Activated CD4-positive, alpha-beta T cell treated with anti-CD3 and anti-CD28 coated beads, Interleukin-2, amount 50 U/mL, for 1 hour (primary cell): ENCODE results near the gene CNBD2.
"Not testable (repeated sequence)": the region's sequence is repeated elsewhere in the genome, so short reads cannot be mapped to it uniquely, and the experiment has no call there.

ENCODE experiments used
- DNase-seq: peaks from one replicate; pipeline ENCODE4 v3.0.0-alpha.2; 2020

The CNBD2 gene

DNA sequence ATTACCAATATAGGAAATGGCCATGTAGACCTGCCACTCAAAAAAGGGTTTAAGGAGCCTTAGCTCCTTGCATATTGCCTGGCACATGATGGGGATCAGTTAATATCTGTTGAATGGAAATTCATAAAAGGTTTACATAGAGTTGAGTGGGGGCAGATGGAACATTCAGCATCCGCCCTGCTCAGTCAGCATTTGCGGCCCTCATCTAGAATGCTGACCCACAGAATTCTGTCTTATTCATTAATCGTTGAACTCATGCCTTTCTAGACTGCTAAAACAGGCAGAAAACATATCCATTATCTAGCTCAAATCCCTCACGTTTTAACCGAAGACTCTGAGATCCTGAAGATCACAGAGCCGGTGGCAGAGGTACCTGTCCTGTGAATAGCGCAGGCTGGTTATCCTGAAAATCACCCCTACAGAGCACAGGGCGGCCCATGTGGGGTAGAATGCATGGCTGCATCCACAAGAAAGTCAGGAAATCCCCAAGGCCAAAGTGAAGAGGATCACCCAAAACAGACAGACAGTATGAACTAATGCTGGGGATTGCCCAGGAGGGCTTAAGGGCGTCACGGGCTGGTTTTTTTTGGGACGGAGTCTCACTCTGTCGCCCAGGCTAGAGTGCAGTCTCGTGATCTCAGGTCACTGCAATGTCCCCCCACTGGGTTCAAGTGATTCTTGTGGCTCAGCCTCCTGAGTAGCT is 59.9 kb downstream of the CNBD2 start:
- no peak for DNase-seq

DNA sequence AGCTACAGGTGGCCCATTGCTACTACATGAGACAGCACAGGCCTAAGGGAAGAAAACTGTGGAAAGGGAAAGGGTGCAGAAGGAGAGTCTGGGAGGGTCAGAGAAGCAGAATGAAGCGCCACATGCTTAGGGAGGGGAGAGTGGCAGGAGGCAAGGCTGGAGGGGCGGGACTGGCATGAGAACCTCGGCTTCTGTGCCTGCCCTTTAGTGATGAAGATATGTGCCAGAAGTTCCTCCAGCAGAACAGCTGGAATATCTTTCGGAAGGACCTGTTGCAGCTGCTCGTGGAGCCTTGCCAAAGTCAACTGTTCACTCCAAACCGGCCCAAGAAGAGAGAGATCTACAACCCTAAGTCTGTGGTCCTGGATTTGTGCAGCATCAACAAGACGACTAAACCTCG is 61.8 kb downstream of the CNBD2 start:
- DNase-seq: no peak

DNA sequence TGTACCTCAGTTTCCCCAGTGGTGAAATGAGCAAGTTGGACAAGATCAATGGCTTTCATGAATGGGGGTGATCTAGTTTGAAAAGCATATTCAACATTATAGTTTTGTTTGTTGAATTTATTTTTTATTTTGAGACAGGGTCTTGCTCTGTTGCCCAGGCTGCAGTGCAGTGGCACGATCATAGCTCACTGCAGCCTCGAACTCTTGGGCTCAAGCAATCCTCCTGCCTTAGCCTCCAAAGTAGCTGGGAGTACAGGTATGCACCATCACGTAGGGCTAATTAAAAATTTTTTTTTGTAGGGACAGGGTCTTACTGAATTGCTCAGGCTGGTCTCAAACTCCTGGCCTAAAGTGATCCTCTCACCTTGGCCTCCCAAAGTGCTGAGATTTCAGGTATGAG is 63.4 kb downstream of the CNBD2 start:
- DNase-seq: no peak

DNA sequence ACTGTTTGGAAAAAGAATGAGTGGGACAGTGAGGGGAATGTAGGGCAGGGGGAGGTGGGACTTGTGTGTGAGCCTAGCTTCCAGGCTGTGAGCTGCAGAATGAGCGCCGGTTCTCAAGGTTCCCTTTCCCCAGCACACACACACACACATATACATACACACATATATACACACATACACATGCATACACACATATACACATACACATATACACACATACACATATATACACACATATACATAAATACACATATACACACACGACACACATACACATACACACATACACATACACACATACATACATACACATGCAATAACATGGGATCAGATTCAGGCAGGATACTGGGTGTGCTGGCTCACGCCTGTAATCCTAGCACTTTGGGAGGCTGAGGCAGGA is 66.5 kb downstream of the CNBD2 start:
- DNase-seq: no peak

DNA sequence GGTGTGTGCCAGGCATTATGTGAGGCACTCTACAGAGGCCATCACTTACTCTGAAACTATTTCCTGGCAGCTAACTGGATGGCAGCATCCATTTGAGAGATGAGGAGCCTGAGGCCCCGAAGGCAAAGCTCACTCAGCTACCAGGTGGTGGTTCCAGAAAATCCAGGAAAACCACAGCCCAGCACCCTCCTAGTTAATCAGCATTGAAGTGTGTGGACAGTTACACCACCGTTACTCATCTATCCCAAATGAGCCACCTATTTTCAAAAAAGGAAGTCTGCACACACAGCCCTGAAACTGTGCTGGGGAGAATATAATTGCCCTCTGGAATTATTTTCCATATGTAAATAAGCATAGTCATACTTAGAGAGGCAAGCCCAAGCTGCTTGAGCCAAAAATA is 67.4 kb downstream of the CNBD2 start:
- no peak for DNase-seq

DNA sequence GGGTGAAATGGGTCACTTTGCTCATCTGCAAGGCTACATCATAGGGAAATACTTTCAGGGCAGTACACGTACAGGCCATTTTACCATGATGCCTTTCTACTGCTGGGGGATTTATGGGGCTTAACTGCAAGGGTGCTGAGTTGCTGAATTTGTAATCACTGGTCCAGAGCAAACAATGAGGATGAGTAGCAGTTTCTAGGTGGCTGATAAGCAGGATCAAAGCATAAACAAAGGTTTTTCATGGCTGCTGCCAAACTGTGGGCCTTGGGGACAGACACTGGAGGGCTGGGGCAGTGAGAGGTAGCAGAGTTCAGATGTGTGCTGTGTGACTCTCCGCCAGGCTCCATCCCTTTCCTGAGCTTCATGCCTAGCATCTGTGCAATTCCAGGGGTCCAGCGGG is 68.3 kb downstream of the CNBD2 start:
- DNase-seq: no peak

DNA sequence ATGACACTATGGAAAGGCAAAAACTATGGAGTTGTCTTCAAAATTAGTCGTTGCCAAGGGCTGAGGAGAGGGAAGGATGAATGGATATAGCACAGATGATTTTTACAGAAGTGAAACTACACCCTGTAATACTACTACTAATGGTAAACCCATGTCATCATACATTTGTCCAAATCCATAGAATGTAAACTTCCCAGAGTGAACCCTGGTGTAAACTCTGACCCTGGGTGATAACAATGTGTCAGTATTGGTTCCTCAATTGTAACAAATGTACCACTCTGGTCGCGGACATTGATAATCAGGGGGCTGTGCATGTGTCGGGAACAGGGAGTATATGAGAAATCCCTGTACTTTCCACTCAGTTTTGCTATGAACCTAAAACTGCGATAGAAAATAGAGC is 72.2 kb downstream of the CNBD2 start:
- DNase-seq: no peak

DNA sequence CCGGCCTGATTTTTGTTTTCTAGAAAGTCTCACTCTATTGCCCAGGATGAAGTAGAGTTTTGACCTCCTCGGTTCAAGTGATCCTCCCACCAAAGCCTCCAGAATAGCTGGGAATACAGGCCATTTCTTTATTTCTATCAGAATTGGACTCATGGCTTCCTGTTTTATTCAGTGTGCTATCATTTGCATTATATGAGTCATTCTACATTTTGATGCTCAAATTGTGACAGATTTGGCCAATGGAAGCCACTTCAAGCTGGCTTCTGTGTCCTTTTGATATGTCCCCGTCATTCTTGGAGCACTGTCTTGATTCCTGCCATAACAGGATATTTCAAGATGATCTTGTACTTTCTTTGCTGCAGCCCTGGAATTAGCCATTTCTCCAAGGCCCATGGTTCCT is 75.1 kb downstream of the CNBD2 start:
- DNase-seq: no peak

DNA sequence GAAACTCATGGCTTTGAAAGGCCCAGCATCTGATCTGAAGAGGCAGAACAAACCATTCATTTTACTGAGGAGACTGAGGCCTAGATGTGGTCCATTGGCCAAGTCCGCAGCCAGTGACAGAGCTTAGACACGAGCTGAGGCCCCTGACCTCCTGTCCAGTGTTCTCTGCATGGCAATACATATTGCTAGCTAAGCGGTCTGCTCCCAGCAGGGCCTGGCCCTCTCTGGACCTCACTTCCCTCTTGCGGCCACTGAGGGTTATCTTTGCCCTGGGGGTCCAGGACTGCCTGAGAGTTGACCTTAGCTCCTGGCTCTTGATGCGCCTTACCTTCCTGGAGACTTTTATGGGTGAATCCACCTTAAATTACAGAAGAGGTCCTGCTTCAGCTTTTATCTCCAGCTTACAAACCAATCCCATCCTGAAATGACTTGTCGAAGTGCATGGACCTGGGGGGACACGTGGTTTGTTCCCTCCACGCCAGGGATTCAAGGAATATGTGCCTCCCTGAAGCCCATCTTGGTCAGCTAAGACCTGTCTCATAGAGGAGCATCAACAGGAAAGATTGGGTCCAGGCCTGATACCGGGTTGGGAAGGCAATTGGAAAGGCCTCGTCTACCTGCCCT is 75.6 kb downstream of the CNBD2 start:
- DNase-seq: no peak

DNA sequence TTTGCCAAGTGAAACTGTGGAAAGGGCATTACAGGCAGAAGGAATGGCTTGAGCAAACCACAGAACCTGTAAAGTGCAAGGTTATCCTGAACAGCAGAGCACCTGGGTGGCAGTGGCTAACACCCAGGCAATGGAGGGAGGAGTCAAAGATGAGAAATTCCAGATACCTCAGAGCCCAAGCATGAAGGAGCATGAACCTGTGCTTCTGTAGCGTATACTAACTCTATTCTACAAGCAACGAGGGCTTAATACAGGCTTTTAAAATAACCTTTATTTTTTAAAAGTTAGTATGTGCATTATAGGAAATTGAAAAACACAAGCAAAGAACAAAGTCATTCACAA is 77.0 kb downstream of the CNBD2 start:
- DNase-seq: no peak

DNA sequence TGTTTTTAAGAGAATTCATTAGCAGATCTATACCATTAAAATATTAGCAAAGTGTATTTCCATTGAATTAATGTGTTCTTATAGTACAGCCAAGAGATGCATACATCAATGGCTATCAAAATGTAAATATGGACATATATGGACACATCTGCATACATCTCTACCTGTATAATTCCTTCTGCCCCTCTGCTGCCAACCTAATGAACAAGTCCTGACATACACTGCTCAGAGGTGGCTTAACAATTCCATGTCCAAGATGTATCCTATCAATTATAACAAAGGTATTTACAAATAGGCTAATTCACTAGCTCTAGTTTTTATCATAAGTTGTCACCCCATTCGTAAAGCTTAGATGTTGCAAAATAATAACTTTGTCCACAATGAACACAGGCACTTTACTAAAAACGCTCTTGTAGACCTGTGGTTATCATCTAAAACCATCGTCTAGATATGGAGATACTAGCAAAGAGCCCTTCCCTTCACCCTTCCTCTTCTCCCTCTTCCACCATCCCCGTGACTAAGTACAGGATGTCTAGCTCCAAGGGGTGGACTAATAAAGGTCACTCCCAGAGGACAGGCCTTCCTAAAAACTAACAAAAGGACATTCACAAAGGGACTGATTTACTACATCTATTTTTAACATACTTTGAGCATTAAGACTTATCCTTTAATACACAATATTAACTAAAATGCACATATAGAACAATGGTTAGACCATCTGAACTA is 77.8 kb downstream of the CNBD2 start:
- DNase-seq: not testable (repeated sequence)

DNA sequence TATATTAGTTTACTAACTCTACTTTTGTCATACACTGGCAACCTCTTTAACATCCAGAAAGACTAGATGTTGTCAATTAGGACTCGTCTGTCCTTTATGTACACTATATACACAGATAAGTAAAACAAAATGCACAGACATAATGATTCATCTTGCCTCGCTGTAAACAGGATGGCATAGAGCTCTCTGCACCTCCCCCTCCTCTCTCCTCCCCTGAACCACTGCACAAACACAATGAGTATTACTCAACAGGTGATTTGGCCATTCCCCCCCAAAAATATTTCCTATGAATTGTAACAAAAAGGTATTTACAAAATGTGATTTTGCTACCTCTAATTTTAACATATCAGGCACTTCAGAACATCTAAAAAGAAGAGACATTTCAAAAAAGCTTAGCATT is 81.0 kb downstream of the CNBD2 start:
- DNase-seq: not testable (repeated sequence)

DNA sequence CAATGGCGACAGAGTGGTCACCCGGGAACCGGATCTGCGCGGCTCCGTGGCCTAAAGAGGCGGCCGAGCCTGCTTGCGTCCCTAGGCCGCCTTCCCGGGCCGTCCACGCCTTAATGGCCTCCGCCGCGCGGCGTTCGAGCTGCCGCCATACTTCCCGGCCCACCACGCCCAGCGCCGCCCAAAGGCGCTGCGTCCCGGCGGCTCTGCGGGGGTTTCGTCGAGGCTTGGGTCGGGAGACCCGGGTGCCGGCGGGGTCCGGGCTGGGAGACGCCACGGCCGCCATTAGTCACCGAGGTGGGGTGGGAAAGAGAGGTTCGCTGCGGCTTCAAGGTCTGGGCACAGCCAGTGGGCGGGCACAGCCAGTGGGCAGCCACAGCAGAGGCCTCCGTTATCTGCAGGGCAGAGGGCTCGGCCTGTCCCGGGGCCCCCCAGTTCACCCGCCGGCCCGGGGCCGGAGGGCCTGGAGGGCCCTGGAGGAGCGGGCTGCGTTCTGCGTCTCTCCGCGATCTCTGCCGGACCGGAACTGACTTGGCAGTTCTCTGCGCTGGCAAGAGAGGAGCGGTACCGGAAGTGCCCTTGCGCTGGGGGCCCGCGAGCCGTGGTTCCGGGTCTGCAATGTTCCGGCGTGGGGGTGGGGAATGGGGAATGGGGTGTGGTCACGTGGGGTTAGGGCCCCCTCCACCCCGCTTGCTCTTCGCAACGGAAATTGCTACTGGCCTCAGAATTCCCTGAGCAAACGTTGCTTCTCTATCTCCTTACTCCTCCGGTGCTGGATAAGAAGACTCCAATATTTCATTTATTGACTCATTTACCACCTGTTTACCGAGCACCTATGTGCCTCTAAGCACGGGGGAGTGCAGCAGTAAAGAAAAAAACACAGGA is 82.3 kb downstream of the CNBD2 start:
- peak; percentile 88 for DNase-seq

DNA sequence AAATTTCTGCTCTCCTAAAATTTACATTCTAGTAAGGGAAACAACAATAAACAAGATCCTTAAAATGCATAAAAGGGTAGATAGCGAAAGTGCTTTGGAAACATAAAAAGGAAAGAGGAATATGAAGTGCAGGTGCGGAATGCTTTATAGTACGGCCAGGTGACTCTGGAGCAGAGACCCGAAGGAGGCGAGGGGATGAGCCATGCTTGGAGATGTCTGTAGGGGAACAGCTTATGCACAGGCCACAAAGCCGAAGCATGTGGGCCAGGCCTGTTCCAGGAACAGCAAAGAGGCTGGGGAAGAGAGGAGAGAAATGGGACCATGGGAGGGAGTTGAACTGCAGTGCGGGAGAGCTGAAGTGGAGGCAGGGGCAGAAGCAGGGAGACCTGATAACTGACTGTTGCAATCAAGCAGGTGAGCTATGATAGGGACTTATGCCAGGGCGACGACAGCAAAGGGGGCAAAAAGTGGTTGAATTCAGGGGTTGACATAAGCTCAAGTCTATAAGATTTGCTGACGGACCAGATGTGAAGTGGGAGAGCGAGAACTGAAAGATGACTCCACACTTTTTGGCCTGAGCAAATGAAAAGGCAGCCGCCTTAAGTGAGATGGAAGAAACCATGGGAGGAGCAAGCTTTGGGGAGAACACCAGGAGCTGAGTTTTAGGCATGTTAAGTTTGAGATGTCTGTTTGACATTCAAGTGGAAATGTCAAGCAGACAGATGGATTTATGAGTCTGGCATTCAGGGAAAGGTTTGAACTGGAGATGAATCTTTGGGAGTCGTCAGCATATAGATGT is 83.1 kb downstream of the CNBD2 start:
- no peak for DNase-seq

DNA sequence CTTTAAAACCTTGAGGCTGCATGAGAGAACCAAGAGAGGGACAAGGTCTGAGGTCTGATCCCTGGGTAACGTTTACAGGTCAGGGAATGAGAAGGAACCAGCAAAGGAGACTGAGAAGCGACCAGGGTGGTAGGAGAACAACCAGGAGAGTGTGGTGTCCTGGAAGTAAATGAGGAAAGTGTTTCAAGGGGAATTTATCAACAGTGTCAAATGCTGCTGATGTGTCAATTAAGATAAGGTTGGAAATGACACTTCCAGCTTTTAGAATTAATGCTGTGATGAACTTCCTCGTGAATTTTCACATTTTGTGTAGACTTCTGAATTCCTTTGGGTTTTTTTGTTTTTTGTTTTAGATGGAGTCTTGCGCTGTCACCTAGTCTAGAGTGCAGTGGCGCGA is 83.7 kb downstream of the CNBD2 start:
- DNase-seq: no peak

DNA sequence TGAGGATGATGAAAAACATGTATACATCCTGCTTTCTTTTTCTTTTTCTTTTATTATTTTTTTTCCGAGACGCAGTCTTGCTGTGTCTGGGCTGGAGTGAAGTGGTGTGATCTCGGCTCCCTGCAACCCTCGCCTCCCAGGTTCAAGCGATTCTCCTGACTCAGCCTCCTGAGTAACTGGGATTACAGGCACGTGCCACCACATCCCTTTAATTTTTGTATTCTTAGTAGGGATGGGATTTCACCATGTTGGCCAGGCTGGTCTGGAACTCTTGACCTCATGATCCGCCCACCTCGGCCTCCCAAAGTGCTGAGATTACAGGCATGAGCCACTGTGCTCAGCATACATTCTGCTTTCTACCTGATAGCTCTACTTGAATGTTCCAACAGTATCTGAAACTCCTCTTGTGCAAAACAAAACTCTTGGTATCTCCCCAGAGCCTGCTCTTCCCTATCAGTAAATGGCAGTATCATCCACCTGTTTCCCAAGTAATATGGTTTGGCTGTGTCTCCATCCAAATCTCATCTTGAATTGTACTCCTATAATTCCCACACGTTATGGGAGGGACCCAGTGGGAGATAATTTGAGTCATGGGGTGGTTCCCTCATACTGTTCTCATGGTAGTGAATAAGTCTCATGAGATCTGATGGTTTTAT is 85.6 kb downstream of the CNBD2 start:
- not testable (repeated sequence) for DNase-seq

DNA sequence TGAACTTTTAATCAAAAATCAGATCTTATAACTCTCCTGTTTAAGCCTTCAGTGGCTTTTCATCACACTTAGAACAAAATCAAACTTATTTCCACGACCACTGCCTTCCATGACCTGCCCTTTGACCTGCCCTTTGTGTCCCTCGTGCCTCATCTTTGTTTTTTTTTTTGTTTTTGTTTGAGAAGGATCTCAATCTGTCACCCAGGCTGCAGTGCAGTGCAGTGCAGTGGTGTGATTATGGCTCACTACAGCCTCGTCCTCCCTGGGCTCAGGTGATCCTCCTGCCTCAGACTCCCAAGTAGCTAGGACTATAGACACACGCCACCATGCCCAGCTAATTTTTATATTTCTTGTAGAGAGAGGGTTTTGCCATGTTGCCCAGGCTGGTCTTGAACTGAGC is 86.8 kb downstream of the CNBD2 start:
- DNase-seq: no peak

DNA sequence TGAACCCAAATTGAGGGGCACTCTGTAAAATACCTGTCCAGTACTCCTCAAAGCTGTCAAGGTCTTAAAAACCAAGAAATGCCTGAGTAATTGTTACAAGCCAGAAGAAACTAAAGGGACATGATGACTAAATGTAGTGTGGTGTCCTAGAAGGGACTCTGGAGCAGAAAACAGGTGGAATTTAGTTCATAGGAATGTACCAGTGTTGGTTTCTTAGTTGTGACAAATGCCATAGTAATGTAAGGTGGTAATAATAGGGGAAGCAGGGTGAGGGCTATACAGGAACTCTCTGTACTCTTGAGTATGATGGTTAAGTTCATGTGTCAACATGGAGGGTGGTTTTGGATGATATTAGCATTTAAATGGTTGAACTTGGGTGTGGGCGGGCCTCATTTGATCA is 92.3 kb downstream of the CNBD2 start:
- no peak for DNase-seq

DNA sequence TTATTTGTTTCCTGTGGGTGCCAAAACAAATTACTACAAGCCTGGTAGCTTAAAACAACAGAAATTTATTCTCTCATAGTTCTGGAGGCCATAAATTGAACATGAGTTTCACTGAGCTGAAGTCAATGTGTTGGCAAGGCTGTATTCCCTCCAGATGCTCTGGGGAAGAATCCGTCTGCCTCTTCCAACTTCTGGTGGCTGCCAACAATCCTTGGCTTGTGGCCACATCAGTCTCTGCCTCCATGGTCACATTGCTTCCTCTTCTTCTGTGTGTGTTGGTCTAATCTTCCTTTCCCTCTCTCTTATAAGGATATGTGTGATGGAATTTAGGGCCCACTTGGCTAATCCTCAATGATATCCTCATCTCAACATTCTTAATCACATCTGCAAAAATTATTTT is 93.4 kb downstream of the CNBD2 start:
- DNase-seq: no peak

DNA sequence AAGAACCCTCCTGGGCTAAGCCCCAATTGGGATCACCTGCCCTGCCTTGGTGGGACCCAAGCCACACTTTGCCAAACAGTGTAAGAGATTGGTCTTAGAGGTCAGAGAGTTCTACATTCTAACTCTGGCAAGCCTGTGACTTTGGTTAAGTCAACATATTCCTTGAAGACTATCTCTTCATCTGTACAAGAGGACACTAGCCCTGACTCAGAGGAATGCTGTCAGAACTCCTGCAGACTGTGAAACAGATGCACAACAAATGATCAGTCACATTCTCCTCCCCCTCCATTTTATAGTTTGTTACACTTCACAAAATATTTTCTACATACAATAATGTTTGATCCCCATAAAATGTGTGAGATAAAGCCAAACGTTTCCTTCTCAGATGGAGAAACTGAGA is 94.4 kb downstream of the CNBD2 start:
- DNase-seq: no peak

DNA sequence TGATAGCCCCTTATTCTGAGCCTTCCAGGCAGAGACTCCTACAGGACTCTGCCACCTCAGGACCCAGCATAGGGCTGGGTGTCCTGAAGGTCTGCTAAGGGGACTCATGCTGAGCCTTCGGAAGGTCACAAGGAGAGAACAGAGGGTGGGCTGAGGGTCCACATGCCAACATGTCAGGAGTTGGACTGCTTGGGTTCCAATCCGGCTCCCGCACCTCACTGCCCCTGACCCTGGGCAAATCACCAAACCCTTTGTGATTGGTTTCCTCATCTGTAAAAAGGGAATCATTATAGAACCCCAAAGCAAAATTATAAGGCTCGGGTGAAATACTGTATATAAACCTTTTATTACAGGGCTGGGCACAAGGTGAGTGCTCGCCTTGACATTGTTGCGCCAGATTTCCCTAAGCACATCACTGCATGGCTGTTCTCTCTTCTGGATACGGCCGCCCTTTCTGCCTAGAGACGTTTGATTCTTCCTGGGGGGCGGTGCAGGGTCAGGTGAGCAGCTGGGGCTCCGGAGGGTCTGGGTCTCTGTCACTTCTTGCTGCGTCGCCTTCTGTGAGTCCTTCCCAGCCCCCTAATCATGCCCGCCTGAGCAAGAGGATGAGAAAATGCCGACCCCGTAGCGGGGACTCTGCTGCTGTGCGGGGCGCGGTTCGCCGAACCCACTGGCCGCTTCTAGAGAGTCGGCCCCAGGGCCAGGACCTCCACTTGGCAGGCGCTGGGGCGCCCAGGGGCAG is 95.7 kb downstream of the CNBD2 start:
- DNase-seq: no peak
